GM18909 (cell line): ENCODE measurements around the gene C16orf89.

ENCODE experiments used
- ATAC-seq: cut with Tn5 transposase; IDR thresholded peaks from one replicate; pipeline ENCODE4 v1.9.1; 2021; ENCODE audit warnings: mild to moderate bottlenecking; ENCODE audit not compliant: unreplicated experiment, poor library complexity

The C16orf89 gene

GRCh38 chr16:5033256-5034166, 32.2 kb downstream of the C16orf89 start, which contains the start of gene NAGPA:
Gene NAGPA (minus strand): TSS chr16:5033935. CDS start chr16:5033914, 21 bp downstream.
- ATAC-seq = peak; percentile 94

DNA sequence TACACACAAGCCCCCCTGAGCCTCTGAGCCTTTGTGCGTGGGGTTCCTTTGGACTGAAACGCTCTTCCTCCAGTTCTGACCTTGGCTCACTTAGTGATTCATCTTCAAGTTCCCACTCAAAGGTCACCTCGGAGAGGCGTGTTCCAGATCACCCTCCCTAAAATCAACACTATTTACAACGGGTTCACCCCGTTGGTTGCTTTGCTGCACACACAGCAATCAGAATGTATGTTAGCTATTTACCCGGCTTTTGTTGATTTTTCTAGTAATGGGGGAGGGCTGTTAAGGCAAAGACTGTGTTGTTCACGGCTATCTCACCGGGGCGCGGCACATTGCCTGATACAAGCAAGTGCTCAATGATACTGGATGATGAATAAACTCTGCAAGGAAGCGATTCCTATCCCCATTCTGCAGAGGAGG, 33.0 kb downstream of the C16orf89 start:
- no peak for ATAC-seq

GRCh38 chr16:5031601-5032000, 34.2 kb downstream of the C16orf89 start:
- no peak for ATAC-seq

GRCh38 chr16:5030251-5030870, 35.4 kb downstream of the C16orf89 start:
- ATAC-seq = no peak

GRCh38 chr16:5028950-5029475, 36.7 kb downstream of the C16orf89 start:
- ATAC-seq = no peak

DNA sequence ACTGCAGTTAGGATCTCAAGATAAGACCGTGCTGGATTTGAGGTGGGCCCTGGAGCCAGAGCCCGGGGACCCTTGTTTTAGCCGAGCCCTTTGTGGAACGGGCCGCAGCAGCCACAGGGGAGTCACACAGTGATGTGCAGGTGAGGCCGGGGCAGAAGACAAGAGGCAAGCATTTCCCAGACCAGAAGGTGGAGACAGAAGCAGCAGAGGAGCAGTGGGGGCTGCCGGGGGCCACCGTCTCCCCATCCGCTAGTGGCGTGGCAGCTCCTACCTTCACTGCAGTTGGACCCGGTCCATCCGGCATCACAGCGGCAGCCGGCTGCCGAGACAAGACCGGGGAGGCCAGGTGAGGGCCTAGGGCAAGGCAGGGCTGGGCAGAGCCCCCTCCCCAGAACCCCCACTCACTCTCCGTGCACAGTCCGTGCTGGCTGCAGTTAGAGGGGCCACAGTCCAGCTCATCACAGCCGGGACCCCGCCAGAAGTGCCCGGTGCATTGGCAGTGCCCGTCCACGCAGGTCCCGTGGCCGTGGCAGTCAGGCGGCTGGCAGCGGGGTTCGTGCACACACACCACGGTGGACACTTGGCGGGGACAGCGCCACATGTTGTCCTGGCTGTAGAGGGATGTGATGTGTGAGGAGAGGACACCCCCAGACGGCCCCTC, 38.1 kb downstream of the C16orf89 start:
- ATAC-seq = no peak

- ATAC-seq = no peak
Measured at GRCh38 chr16:5027086-5027485, 38.7 kb downstream of the C16orf89 start.

DNA sequence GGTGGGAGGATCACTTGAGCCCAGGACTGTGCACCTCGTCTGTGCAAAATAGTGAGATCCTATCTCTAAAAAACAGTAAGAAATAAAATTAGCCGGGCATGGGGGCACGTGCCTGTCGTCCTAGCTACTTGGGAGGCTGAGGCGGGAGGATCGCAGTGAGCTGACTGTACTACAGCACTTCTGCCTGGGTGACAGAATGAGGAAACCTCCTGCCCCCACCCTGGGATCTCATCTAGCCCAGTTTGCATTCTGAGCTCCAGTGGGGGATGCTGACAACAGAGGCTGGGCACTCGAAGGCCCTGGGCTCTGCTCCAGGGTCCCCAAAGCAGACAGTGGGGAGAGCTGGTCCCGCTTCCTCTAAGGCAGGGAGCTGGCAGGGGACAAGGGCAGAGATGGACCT, 39.1 kb downstream of the C16orf89 start:
- no peak for ATAC-seq

GRCh38 chr16:5025171-5025632, 40.6 kb downstream of the C16orf89 start:
- ATAC-seq = no peak

- no peak for ATAC-seq
Measured at GRCh38 chr16:5024632-5025031, 41.1 kb downstream of the C16orf89 start.

DNA sequence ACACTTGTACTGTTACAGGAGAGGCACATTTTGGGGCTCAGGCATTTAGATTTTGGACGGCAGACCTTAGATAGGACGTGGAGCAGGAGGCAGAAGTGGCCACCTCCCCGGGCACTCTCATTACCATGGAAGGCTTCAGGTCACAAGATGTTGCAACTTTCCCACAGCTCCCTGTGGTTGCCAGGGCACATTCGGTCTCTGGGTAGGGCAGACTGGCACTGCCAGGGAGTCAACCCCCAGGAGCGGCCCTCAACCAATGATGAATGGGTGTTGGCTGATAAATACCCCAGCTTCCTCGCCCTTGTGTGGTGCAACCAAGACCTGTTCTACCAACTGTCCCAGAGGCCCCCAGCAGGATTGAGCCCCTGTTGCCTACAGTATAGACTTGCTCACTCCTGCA, 43.2 kb downstream of the C16orf89 start:
- ATAC-seq = no peak

- ATAC-seq = no peak
Measured at GRCh38 chr16:5020551-5020950, 45.2 kb downstream of the C16orf89 start.

DNA sequence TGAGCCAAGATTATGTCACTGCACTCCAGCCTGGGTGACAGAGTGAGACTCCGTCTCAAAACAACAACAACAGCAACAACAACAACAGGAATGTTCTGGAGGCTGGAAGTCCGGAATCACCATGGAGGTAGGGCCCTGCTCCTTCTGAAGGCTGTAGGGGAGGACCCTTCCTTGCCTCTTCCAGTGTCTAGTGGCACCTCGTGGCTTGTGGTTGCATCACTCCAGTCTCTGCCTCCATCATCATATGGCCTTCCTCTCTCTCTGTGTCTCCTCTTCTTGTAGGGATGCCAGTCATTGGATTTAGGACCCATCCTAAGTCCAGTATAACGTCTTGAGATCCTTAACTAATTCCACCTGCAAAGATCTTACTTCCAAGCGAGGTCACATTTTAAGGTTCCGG, 46.0 kb downstream of the C16orf89 start:
- ATAC-seq = no peak

DNA sequence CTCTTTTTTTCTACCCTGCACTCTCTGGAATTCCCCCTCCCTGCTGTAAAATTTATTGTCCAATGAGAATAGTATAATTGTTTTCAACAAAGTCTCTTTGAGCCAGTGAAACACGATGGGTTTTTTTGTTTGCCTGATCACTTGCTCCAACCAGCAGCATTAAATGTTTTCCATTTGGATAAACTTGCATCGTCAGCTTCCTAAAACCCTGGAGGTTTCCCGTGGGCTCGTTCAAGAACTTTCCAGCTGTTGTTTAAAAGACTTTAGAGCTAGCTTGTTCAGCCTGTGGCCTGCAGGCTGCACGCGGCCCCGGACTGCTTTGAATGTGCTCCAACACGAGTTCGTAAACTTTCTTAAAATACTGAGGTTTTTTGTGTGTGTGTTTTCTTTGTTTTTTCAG, 47.0 kb downstream of the C16orf89 start:
- ATAC-seq = no peak

GRCh38 chr16:5017678-5017969, 48.1 kb downstream of the C16orf89 start:
- ATAC-seq = no peak

DNA sequence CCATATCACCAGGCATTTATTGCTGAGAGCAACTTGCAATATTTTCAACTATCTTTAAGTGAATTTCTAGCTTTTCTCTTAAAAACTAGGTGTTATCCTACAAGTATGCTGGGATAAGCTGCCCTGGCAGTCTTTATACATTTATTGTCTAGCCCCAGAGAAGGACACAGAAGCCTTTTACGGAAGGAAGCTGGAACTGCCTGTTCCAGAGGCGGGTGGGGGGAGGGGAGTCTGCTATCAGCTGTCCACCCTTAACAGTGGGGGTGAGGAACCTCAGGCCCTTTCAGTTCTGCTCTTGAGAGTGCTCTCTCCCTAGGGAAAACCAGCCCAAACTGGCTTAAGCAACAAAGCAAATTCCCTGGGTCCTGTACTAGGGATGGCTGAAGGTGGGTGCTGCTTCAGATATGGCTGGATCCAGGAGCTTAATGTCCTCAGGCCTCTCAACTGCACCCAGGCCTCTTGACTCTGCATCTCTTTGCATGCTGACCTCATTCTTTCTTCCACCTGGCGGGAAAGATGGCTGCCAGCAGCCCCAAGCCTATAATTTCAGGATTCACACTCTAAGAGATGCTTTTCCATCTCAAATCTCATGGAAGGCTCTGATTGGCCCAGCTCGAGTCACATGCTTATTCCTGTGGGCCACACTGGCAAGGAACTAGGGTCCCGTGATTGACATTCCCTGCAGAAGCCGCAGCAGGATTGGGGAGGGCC, 48.6 kb downstream of the C16orf89 start:
- no peak for ATAC-seq

- ATAC-seq = no peak
Measured at GRCh38 chr16:5015887-5016286, 49.9 kb downstream of the C16orf89 start.

- ATAC-seq = no peak
Measured at GRCh38 chr16:5015351-5015750, 50.4 kb downstream of the C16orf89 start.

DNA sequence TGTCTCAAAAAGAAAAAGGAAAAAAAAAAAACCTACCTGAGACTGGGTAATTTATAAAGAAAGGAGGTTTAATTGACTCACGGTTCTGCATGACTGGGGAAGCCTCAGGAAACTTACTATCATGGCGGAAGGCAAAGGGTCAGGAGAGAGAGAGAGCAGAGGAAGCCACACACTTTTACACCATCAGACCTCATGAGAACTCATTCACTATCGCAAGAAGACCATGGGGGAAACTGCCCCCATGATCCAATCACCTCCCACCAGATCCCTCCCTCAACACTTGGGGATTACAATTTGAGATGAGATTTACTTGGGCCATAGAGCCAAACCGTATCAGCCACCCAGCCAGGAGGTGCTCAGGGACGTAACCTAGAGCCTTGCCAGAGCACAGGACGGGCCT, 52.9 kb downstream of the C16orf89 start:
- ATAC-seq = no peak

- no peak for ATAC-seq
Measured at GRCh38 chr16:5011637-5012036, 54.1 kb downstream of the C16orf89 start.
